ENCODE measurements around the gene RFC1.
"Not testable (repeated sequence)": the region's sequence is repeated elsewhere in the genome, so short reads cannot be mapped to it uniquely, and the experiment has no call there.

RFC1 gene

GRCh38 chr4:39305912-39306677, 60.1 kb downstream of the RFC1 start:
- DNase-seq (ENCODE audit: low spot score), result no peak

GRCh38 chr4:39304651-39305050, 61.5 kb downstream of the RFC1 start:
- DNase-seq (ENCODE audit: low spot score), result no peak

GRCh38 chr4:39303871-39304270, 62.3 kb downstream of the RFC1 start:
- no peak for DNase-seq (ENCODE audit: low spot score)

GRCh38 chr4:39302901-39303300, 63.3 kb downstream of the RFC1 start:
- no peak for DNase-seq (ENCODE audit: low spot score)

- DNase-seq (ENCODE audit: low spot score), result no peak
Measured at GRCh38 chr4:39295784-39296183, 70.4 kb downstream of the RFC1 start.

- not testable (repeated sequence) for DNase-seq (ENCODE audit: low spot score)
Measured at GRCh38 chr4:39292433-39292832, 73.7 kb downstream of the RFC1 start.

- DNase-seq (ENCODE audit: low spot score), result no peak
Measured at GRCh38 chr4:39291686-39292085, 74.5 kb downstream of the RFC1 start.

GRCh38 chr4:39287223-39287622, 78.9 kb downstream of the RFC1 start:
- DNase-seq (ENCODE audit: low spot score), result no peak

GRCh38 chr4:39286263-39286662, 79.9 kb downstream of the RFC1 start:
- no peak for DNase-seq (ENCODE audit: low spot score)

- DNase-seq (ENCODE audit: low spot score), result no peak
Measured at GRCh38 chr4:39285853-39286252, 80.3 kb downstream of the RFC1 start.

GRCh38 chr4:39285111-39285795, 80.9 kb downstream of the RFC1 start:
- DNase-seq (ENCODE audit: low spot score), result no peak

- DNase-seq (ENCODE audit: low spot score), result no peak
Measured at GRCh38 chr4:39280770-39281169, 85.4 kb downstream of the RFC1 start.

GRCh38 chr4:39279416-39279815, 86.7 kb downstream of the RFC1 start:
- DNase-seq (ENCODE audit: low spot score), result no peak

GRCh38 chr4:39278476-39278875, 87.7 kb downstream of the RFC1 start:
- no peak for DNase-seq (ENCODE audit: low spot score)

- not testable (repeated sequence) for DNase-seq (ENCODE audit: low spot score)
Measured at GRCh38 chr4:39277661-39278060, 88.5 kb downstream of the RFC1 start.

GRCh38 chr4:39274503-39274902, 91.7 kb downstream of the RFC1 start:
- DNase-seq (ENCODE audit: low spot score), result no peak

- DNase-seq (ENCODE audit: low spot score), result no peak
Measured at GRCh38 chr4:39263895-39264294, 102.3 kb downstream of the RFC1 start.

- DNase-seq (ENCODE audit: low spot score), result no peak
Measured at GRCh38 chr4:39259571-39260330, 106.4 kb downstream of the RFC1 start.

GRCh38 chr4:39256436-39256835, 109.7 kb downstream of the RFC1 start:
- no peak for DNase-seq (ENCODE audit: low spot score)

- no peak for DNase-seq (ENCODE audit: low spot score)
Measured at GRCh38 chr4:39255871-39256270, 110.3 kb downstream of the RFC1 start.

- DNase-seq (ENCODE audit: low spot score), result no peak
Measured at GRCh38 chr4:39255266-39255665, 110.9 kb downstream of the RFC1 start.

GRCh38 chr4:39243462-39243861, 122.7 kb downstream of the RFC1 start:
- DNase-seq (ENCODE audit: low spot score), result no peak

Data from left forelimb (tissue), 1 donor.